HG02885 (cell line): Measurements from ENCODE around the gene NPHS2.
"Not testable (repeated sequence)": the region's sequence is repeated elsewhere in the genome, so short reads cannot be mapped to it uniquely, and the experiment has no call there.

Source experiments
- ATAC-seq: cut with Tn5 transposase; IDR thresholded peaks from one replicate; pipeline ENCODE4 v1.9.1; 2021; ENCODE audit warnings: mild to moderate bottlenecking; ENCODE audit not compliant: unreplicated experiment, poor library complexity

Gene NPHS2

DNA sequence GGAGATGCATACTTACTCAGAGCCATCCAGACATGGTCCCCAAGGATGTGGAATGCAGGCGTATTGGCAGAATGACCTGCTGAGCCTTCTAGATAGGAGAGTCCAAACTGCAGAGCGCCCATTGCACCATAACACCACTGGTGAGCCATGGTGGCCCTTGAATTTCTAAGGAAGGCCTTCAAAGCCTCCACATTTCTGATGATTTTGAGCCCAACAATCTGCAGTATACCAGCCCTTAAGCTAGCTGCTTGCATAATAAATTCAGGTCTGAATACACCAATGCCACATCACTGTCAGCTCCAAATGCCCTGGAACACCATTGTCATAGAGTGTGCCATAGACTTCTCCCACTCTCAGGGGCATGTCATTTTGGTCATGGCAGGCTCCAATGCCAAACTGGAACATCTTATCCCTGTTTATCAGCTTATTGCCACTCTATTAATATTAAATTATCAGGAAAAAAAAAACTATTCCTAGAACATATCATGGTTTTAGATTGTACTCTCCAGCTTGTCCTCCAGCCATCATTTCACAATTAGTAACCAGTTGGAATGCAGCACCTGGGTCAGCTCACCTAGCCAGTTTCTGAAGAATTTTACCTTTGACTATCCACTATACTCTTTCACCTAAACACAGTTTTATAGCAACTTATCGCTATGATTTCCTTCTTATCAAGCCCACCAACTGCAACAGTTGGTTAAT, 26.9 kb downstream of the NPHS2 start:
- no peak for ATAC-seq

DNA sequence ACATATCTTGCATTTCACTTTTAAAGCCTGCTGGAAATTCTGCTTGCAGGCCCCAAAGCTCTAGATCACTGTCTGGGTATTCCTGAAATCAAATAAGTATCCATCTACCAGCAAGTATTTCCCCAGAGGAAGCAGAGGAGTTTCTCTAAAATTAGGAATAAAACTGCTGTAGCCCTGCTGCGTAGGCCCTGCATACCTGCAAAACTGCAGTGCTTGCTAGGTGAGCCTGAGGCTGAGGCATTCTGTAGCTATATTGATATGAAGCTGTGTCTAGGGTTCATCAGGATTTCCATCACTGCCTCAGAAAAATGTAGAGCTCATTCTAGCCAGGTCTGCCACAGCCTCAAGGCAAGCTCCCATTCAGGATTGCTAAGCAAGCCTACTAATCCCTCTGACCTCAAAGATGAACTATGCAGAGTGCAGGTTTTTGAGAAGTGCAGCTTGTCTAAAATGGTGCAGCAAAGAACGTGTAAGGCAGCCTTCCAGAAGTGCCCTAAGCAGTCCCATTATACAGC, 28.7 kb downstream of the NPHS2 start:
- no peak for ATAC-seq

DNA sequence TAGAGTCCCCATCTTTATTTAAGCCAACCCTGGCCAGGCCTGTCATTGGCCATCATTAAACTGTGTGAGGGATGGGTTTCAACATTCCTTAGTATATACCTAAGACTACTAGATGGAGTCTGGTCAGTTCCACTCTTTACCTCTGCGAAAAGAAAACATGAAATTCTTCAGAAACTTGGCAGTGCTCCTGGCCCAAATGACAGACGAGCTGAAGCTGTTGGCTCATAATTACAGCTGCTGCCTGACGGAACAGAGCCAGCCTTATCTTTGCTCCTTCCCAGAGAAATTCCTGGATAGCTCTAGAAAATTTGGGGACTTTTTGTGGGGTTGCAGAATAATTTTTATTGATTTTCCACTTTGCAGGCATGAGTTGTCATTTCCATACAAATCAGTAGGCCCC, 30.4 kb downstream of the NPHS2 start:
- ATAC-seq, result no peak

DNA sequence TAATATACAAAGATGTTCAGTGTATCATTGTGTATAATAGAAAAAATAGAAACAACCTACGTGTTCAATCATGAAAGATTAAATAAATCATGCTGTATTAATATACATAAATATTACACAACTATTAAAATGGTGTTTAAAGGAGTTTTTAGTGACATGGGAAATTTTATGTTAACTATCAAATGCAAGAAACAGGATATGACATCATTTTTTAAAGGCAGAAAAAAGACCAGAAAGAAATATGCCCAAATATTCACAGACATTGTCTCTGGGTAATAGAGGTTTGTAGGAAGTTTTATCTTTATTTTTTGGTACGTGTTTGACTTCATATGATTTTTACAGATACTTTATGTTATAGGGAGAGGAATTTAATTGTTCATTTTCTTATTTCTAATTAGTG, 34.0 kb downstream of the NPHS2 start:
- no peak for ATAC-seq

DNA sequence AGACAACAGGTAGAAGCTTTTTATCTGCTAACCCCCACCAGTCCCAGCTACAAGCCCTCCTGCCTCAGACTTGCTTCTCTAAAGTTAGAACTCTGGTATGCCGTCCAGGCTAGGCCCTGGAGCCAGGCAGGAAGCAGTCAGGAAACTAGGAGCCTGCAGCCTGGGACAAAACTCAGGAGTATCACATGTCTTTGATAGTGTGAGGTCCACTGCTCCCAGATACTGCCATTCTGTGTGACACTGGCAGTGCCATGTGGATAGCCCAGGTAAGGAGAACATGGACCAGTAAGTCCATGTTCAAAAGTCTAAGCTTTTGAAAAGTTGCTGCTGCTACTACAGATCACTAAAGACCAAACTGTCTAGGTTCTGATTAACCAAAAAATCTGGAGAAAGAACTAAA, 45.4 kb downstream of the NPHS2 start:
- no peak for ATAC-seq

DNA sequence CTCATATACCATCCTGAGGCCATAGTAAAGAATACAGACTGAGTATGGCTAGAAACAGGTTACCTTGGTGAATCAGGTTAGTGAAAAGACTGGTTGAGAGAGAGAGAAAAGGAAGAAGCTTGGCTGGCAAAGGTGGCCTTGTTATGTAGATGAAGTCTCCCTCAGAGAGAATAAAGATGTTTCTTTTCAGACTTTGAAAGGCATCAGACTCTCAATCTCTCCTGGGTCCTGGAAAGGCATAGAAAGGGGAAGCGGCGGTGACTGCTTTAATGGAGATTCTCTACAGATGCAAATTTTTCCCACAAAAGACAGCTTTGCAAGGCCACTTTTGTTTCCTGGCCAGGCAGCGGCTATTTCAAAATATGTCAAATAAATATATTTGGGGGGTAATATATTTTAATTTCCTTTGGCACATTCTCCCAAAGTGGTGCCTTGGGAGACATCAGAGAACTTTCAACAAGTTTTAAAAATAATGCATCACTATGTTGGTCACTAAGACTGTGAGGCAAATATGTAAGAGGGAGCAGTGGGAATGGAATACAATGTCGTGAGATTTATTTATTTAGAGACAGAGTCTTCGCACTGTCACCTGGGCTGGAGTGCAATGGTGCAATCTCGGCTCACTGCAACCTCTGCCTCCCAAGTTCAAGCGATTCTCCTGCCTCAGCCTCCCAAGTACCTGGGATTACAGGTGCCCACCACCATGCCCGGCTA, 46.1 kb downstream of the NPHS2 start:
- no peak for ATAC-seq

DNA sequence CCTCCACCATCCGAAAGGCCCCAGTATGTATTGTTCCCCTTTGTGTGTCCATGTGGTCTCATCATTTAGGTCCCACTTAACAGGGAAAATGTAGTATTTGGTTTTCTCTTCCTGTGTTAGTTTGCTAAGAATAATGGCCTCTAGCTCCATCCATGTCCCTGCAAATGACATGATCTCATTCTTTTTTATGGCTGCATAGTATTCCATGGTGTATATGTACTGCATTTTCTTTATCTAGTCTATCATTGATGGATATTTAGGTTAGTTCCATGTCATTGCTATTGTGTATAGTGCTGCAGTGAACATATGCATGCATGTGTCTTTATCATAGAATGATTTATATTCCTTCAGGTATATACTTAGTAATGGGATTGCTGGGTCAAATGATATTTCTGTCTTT, 57.2 kb downstream of the NPHS2 start:
- ATAC-seq, result not testable (repeated sequence)

DNA sequence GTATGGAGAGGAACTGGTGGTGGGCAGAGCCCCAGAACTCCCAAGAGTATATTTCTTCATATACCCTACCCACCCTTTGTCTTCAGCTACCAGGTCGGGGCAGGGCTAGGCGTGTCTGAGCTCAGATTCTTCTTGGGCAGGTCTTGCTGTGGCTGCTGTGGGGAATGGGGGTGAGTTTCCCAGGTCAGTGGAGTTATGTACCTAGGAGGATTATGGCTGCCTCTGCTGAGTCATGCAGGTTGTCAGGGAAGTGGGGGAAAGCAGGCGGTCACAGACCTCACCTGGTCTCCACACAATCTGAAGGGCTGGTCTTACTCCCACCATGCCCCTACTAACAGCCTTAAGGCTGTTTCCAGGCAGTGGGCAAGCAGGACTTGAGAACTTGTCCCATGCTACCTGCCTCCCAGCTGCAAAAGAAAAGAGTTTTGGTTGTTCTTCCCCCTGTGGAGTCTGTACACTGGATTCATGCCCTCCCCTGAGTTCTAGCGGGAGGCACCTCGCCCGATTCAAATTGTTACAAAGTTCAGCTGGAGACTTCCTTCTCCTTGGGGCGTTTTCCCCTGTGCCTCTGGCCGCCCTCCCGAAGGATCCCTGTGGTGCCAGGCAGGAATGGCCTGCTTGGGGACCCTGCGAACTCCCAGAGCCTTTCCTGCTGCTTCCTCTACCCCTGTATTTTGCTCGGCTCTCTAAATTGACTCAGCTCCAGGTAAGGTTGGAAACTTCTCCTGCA, 58.6 kb downstream of the NPHS2 start:
- no peak for ATAC-seq

DNA sequence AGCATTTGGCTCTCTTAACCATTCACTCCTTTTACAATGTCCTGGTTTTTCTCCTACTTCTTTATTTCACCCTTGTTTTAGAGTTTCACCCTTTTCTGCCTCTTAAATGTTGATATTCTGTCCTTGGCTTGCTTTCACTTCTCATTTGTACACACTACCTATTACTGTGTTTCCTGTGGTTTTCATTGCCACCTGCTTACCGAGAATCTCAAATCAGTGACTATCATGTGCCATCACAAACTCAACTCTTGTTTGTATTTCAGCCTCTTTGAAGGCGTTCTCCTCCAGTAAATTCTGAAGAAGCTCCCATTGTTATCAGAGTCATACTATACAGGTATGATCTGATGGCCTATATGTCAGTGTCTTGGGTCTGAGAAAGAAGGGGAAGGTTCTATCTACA, 65.7 kb downstream of the NPHS2 start:
- ATAC-seq, result peak; percentile 72

DNA sequence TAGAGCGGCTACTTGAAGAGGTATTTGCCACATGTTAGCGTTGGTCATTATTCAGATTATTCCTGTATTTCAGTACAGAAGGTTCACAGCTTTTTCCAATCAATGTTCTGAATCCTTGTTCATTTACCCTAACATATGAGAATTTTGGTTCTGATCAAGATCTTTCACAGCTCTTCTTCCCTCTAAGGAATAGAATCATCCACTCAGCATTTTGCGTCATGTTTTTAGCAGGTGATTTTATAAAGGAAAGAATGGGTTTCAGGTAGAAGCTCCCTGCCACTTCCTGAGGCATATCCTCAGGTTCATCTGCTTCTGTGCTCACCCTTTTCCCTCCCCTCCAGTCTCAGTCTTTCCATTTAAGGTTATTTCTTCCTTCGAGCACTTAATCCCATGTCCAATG, 66.4 kb downstream of the NPHS2 start:
- no peak for ATAC-seq

DNA sequence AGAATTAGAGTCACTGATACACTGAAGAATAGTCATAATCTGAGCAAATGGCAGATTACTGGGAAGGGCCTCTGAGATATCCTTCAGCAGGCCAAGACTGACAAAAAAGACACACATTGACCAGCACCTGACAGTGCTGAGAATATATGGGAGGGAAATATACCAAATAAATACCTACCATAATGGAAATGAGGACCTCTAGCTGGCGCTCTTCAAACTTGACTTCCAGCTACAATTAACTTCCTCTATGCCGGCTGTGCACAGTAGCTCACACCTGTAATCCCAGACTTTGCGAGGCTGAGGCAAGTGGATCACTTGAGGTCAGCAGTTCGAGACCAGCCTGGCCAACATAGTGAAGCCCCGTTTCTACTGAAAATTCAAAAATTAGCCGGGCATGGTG, 69.5 kb downstream of the NPHS2 start:
- ATAC-seq, result no peak
